HTR-8/SVneo (cell line): ENCODE data around the gene SPC24.
"Not testable (repeated sequence)": the region's sequence is repeated elsewhere in the genome, so short reads cannot be mapped to it uniquely, and the experiment has no call there.

ENCODE experiments used
- DNase-seq: peaks from one replicate; pipeline ENCODE4 v3.0.0; 2011; ENCODE audit warnings: low spot score, mixed read lengths; ENCODE audit not compliant: insufficient read length
- FAIRE-seq: peaks from 2 replicates; lab custom pipeline; 2011; peaks lifted over from hg19 to GRCh38; lab: Jason Lieb, UNC

The SPC24 gene

GRCh38 chr19:11166281-11167142 lies 10.9 kb upstream of the SPC24 start:
- FAIRE-seq: no peak

GRCh38 chr19:11165486-11166030 lies 10.0 kb upstream of the SPC24 start:
- no peak for FAIRE-seq
- no peak for DNase-seq

More at GRCh38 chr19:11166281-11167142, 10.9 kb upstream of the SPC24 start:
- no peak for DNase-seq

- no peak for FAIRE-seq
- no peak for DNase-seq
Measured at GRCh38 chr19:11164879-11165406, 9.4 kb upstream of the SPC24 start.

- no peak for FAIRE-seq
- DNase-seq: no peak
Measured at GRCh38 chr19:11164296-11164695, 8.7 kb upstream of the SPC24 start.

- DNase-seq, FAIRE-seq: not testable (repeated sequence)
Measured at GRCh38 chr19:11160440-11160768, 4.8 kb upstream of the SPC24 start.

GRCh38 chr19:11159598-11160439 lies 4.2 kb upstream of the SPC24 start:
- FAIRE-seq (no peak), DNase-seq (no peak)

- DNase-seq: no peak
- no peak for FAIRE-seq
Measured at GRCh38 chr19:11154683-11155047, 917 bp downstream of the SPC24 start.

GRCh38 chr19:11152318-11153062 lies 3.1 kb downstream of the SPC24 start:
- DNase-seq (no peak), FAIRE-seq (no peak)

GRCh38 chr19:11151181-11151580 lies 4.4 kb downstream of the SPC24 start:
- FAIRE-seq (no peak), DNase-seq (no peak)

- FAIRE-seq: no peak
- DNase-seq: no peak
Measured at GRCh38 chr19:11148001-11148400, 7.6 kb downstream of the SPC24 start.

GRCh38 chr19:11145536-11145924 lies 10.1 kb downstream of the SPC24 start:
- DNase-seq (no peak), FAIRE-seq (no peak)

- FAIRE-seq (peak; percentile 75), DNase-seq (peak; percentile 92)
Measured at GRCh38 chr19:11142528-11143171, 12.9 kb downstream of the SPC24 start.

- no peak for FAIRE-seq
- no peak for DNase-seq
Measured at GRCh38 chr19:11141937-11142527, 13.6 kb downstream of the SPC24 start.

- DNase-seq (no peak), FAIRE-seq (no peak)
Measured at GRCh38 chr19:11140896-11141295, 14.7 kb downstream of the SPC24 start.

- not testable (repeated sequence) for FAIRE-seq, DNase-seq
Measured at GRCh38 chr19:11140023-11140538, 15.5 kb downstream of the SPC24 start.

GRCh38 chr19:11138601-11139300 lies 16.8 kb downstream of the SPC24 start:
- FAIRE-seq (peak; percentile 31), DNase-seq (peak; percentile 79)

- FAIRE-seq (no peak), DNase-seq (peak; percentile 84)
Measured at GRCh38 chr19:11137542-11138384, 17.8 kb downstream of the SPC24 start.
